ENCODE measurements around the gene ZDHHC14.

The ZDHHC14 gene

DNA sequence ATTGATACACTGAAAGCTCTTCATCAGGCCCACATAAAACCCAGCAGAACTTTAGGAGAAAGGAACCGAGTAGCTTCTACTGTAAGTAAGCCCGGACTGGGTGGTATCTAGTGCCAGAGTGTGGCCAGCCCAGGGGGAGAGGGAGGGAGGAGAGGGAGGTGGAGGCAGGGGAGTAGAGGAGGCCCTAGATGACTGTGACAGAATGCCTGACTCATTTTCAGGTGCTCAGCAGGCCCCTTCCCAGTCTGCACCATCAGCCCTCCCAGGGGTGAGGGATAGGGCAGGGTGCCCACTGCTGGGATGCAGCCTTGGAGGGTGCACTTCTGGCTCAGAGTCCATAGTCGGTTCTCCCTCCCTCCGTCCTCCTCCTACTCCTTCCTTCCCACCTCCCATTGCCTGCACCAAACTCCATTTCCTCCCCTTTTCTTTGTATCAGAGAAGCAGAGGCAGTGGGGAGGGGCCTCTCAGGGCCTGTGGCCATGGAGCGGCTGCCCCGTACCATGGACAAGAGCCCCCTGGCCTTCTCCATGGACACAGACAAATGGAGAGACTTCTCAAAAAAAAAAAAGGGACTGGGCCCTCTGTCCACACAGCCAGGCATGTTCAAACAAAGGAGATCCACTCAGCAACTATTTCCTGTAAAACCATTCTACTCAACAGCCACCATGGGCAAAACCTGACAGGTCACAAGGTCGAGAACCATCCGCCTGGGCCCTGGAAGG, 257.1 kb downstream of the ZDHHC14 start:
- Histone ChIP-seq H3K4me2 (ENCODE audit: low read depth, low read length, poor library complexity, severe bottlenecking) (no peak overlapping the region), H3F3A (ENCODE audit: insufficient read depth) (no peaks in the 10 kb centered on the region)

DNA sequence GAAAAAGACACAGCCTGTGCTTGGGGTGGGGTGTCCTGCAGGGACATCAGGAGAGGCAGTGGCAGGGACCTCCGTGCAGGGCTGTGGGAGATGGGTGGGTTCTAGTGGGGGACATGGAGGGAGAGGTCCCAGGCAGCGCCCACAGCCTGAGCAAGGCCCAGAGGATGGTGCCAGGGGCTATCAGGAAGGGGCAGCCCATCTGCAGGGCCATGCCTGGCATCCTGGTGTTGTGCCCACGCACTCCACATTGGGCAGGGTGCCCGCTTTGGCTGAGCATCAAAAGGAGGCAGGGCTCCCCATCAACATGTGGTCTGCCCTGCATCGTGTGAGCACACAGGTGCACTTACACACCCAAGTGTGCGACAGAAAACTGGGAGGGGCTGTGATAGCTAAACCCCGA, 257.8 kb downstream of the ZDHHC14 start:
- Histone ChIP-seq H3K79me2 (ENCODE audit: insufficient read depth, low read length) (no peaks in the 10 kb centered on the region), H3K9me2 (replicated peaks; ENCODE audit: insufficient read depth, low read length) (no peaks in the 10 kb centered on the region), H3K9me3 (ENCODE audit: insufficient read depth, low read length) (no peaks in the 10 kb centered on the region), H4K20me1 (ENCODE audit: low read depth, low read length) (no peaks in the 10 kb centered on the region), H3K36me3 (ENCODE audit: low read length) (no peaks in the 10 kb centered on the region), H3K9ac (ENCODE audit: low read length) (no peak overlapping the region), H3K27me3 (ENCODE audit: low read length) (no peaks in the 10 kb centered on the region), H2AFZ (ENCODE audit: low read depth, low read length, severe bottlenecking) (no peak overlapping the region), H3K4me2 (ENCODE audit: low read depth, low read length, poor library complexity, severe bottlenecking) (no peak overlapping the region), H3K4me3 (ENCODE audit: insufficient read depth, low read length, poor library complexity, severe bottlenecking) (no peak overlapping the region), H3F3A (ENCODE audit: insufficient read depth) (no peaks in the 10 kb centered on the region), H3K27ac (ENCODE audit: low read depth, low read length) (no peak overlapping the region)
- TF ChIP-seq EZH2phosphoT487 (conservative IDR thresholded peaks at IDR 0.05; ENCODE audit: low read length), result no peak
- TF ChIP-seq, protein P1, sequence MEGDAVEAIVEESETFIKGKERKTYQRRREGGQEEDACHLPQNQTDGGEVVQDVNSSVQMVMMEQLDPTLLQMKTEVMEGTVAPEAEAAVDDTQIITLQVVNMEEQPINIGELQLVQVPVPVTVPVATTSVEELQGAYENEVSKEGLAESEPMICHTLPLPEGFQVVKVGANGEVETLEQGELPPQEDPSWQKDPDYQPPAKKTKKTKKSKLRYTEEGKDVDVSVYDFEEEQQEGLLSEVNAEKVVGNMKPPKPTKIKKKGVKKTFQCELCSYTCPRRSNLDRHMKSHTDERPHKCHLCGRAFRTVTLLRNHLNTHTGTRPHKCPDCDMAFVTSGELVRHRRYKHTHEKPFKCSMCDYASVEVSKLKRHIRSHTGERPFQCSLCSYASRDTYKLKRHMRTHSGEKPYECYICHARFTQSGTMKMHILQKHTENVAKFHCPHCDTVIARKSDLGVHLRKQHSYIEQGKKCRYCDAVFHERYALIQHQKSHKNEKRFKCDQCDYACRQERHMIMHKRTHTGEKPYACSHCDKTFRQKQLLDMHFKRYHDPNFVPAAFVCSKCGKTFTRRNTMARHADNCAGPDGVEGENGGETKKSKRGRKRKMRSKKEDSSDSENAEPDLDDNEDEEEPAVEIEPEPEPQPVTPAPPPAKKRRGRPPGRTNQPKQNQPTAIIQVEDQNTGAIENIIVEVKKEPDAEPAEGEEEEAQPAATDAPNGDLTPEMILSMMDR (IDR thresholded peaks at IDR 0.05; ENCODE audit: insufficient read depth, low read length, poor library complexity, severe bottlenecking), result no peak

More for the DNA sequence above, 257.1 kb downstream of the ZDHHC14 start:
- H2AFZ ChIP-seq (ENCODE audit: low read depth, low read length, severe bottlenecking), result no peak overlapping the region
- H3K27me3 ChIP-seq (ENCODE audit: low read length), result no peaks in the 10 kb centered on the region
- H3K9me3 ChIP-seq (ENCODE audit: insufficient read depth, low read length), result no peaks in the 10 kb centered on the region
- H3K9ac ChIP-seq (ENCODE audit: low read length), result no peak overlapping the region
- H3K36me3 ChIP-seq (ENCODE audit: low read length), result no peaks in the 10 kb centered on the region
- no peak overlapping the region for H3K4me3 ChIP-seq (ENCODE audit: insufficient read depth, low read length, poor library complexity, severe bottlenecking)
- no peaks in the 10 kb centered on the region for H4K20me1 ChIP-seq (ENCODE audit: low read depth, low read length)
- TF ChIP-seq, protein P1 (IDR thresholded peaks at IDR 0.05; ENCODE audit: insufficient read depth, low read length, poor library complexity, severe bottlenecking), result no peak
- TF ChIP-seq EZH2phosphoT487 (conservative IDR thresholded peaks at IDR 0.05; ENCODE audit: low read length), result no peak
- H3K79me2 ChIP-seq (ENCODE audit: insufficient read depth, low read length), result no peaks in the 10 kb centered on the region
- H3K9me2 ChIP-seq (replicated peaks; ENCODE audit: insufficient read depth, low read length), result no peaks in the 10 kb centered on the region
- no peak overlapping the region for H3K27ac ChIP-seq (ENCODE audit: low read depth, low read length)

DNA sequence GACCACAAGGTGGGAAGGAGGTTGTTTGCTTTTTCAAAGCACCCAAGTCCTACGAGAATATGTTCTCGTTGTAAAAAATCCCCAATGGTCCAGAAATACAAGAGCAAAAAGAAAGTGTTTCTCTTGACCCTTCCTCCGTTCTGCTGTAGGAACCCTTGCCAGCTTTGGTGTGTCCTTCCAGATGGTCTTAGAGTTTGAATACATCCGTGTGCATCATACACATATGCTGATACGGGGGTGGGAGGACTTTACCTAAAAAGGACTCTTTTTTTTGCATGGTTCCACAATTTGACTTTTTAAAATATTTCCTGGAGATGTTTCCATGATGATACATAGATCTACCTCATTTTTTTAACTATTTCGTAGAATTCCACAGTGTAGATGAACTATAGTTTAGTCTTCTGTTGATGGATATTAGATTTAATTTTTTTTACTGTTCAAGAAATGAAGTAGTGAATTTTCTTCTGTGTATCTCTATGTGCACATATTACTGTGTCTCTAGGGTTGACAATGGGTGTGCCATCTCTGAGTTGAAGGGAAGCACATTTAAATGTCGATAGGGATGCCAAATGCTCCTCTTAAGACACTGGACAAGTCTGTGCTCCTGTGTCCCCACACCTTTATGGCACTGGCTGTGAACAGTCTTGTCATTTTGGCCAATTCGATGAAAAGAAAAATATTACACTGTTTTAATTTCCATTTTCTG, 259.9 kb downstream of the ZDHHC14 start:
- Histone ChIP-seq H3K36me3 (ENCODE audit: low read length) (no peaks in the 10 kb centered on the region), H3K27me3 (ENCODE audit: low read length) (no peaks in the 10 kb centered on the region), H3K9ac (ENCODE audit: low read length) (no peak overlapping the region), H3F3A (ENCODE audit: insufficient read depth) (no peaks in the 10 kb centered on the region), H3K4me2 (ENCODE audit: low read depth, low read length, poor library complexity, severe bottlenecking) (no peak overlapping the region), H3K4me3 (ENCODE audit: insufficient read depth, low read length, poor library complexity, severe bottlenecking) (no peak overlapping the region), H4K20me1 (ENCODE audit: low read depth, low read length) (no peaks in the 10 kb centered on the region), H3K9me3 (ENCODE audit: insufficient read depth, low read length) (no peaks in the 10 kb centered on the region), H3K27ac (ENCODE audit: low read depth, low read length) (no peak overlapping the region), H3K79me2 (ENCODE audit: insufficient read depth, low read length) (no peaks in the 10 kb centered on the region), H2AFZ (ENCODE audit: low read depth, low read length, severe bottlenecking) (no peak overlapping the region), H3K9me2 (replicated peaks; ENCODE audit: insufficient read depth, low read length) (no peaks in the 10 kb centered on the region)
- TF ChIP-seq EZH2phosphoT487 (conservative IDR thresholded peaks at IDR 0.05; ENCODE audit: low read length), result no peak
- TF ChIP-seq, protein P1 (IDR thresholded peaks at IDR 0.05; ENCODE audit: insufficient read depth, low read length, poor library complexity, severe bottlenecking), result no peak
